DMS53 (cell line): Measurements from ENCODE around the gene TFF3.

Source experiments
- DNase-seq: peaks from one replicate; lab custom pipeline; 2025; lab: John Stamatoyannopoulos, UW

The TFF3 gene

GRCh38 chr21:42266971-42267556, 48.1 kb downstream of the TFF3 start:
- DNase-seq, result no peak

- no peak for DNase-seq
Observed at GRCh38 chr21:42265231-42265812, 49.9 kb downstream of the TFF3 start.

GRCh38 chr21:42264245-42265195, 50.7 kb downstream of the TFF3 start:
- DNase-seq, result no peak

GRCh38 chr21:42263591-42264131, 51.5 kb downstream of the TFF3 start:
- no peak for DNase-seq

- peak; percentile 19 for DNase-seq
Observed at GRCh38 chr21:42262831-42263231, 52.4 kb downstream of the TFF3 start.

- DNase-seq, result no peak
Observed at GRCh38 chr21:42261829-42262200, 53.4 kb downstream of the TFF3 start.
